Measurements from ENCODE around the gene BORA.
"Not testable (repeated sequence)": the region's sequence is repeated elsewhere in the genome, so short reads cannot be mapped to it uniquely, and the experiment has no call there.

The BORA gene

GRCh38 chr13:72727417-72728289 lies at the start of gene BORA, which contains the start of gene MZT1:
BORA (plus strand) TSS chr13:72727923; CDS start chr13:72728941, 1,018 bp downstream.
MZT1 (minus strand) TSS chr13:72727629; CDS start chr13:72727602, 27 bp downstream.
- peak; percentile 92 for DNase-seq (ENCODE audit: low read depth)

DNA sequence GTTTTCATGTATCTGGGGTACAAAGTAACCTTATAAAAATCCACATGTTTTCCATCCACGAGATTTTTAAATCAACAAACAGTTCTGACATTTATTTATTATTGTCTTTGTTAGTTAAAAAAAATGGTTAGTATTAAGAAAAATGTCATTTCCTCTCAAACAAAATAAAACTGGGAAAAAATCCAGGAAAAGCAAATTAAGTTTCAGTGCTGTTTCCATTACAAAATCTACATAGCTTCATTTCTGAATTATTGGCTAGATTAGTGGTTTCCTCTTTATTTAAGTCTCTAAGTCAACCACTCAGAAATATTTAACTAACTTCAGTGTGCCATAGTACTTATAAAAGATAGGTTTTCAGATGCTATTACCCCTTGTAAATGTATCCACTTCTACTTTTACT lies 49.4 kb upstream of the BORA start:
- DNase-seq (ENCODE audit: low read depth) = no peak

GRCh38 chr13:72680353-72680752 lies 47.4 kb upstream of the BORA start:
- no peak for DNase-seq (ENCODE audit: low read depth)

DNA sequence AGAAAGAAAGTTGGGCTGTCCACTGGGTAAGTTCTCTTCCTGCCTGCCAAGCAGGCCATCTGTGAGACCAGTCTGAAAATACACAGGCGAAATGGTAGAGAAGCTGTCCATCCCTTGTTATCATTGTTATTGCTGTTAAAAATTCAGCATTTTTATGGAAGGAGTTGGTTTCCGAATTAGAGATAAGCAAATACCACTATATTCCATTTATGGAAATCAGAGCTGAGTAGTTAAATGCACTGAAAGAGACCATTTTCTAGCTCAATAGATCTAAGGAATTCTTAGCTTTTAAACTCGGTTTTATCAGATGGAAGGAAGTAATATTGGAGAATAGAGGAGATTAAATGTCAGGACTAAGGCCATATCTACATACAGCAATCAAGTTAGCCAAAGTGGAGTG lies 41.0 kb upstream of the BORA start:
- no peak for DNase-seq (ENCODE audit: low read depth)

GRCh38 chr13:72689181-72689696 lies 38.5 kb upstream of the BORA start:
- DNase-seq (ENCODE audit: low read depth) = no peak

- no peak for DNase-seq (ENCODE audit: low read depth)
Observed at GRCh38 chr13:72692884-72693514, 34.7 kb upstream of the BORA start.

DNA sequence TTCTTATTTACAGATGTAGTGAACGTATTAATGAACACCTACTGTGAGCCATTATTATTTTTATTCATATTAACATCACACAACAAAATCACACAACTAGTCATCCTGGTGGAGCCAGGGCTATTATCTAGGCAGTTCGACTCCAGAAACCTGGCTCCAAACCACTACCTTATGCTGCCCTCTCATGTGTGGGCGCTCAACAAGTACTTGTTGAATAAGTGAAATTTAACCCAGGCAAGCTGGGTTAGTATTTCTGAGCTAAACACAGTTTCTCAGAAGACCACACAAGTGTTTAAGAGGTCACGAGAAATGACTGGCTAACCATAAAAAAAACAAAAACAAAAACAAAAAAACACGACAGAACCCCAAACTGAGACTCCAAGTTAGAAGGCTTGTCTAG lies 33.9 kb upstream of the BORA start:
- no peak for DNase-seq (ENCODE audit: low read depth)

- no peak for DNase-seq (ENCODE audit: low read depth)
Observed at GRCh38 chr13:72694314-72694713, 33.4 kb upstream of the BORA start.

DNA sequence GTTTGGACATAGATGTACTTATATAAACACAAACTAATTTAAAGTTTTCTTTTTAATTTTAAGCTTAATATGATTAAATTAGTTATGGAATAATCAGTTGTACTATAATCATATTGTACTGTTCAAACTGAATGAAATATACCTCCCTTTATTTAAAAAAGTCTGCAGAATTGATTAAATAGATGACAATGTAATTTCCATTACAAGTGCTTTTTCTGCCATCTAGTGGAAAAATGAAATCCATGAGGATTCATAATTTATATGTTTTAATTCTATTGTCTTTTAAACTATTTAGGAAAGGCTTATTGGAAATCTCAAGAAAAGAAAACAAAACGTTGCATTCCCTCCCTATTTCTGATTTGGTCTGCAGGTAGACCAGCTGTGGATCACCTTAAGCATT lies 31.1 kb upstream of the BORA start:
- DNase-seq (ENCODE audit: low read depth) = no peak

- DNase-seq (ENCODE audit: low read depth) = no peak
Observed at GRCh38 chr13:72698164-72698563, 29.6 kb upstream of the BORA start.

DNA sequence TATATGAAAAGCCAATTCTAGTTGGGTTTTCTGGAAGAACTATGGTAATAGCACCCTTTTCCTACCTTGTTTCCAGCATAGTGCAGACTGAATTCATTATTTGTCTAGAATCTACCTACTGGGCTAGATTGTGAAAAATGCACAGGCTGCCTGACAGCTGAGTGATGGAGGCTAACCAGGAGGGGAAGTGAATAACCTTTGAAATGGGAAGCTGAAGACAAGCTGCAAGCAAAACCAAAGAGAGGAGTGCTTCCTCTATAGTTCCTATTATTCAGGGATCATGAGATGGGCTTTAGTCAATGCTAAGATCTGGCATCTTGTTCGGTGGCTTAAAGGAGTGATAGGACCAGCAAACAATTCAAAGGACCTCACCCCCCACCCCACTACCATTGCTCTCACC lies 27.2 kb upstream of the BORA start:
- DNase-seq (ENCODE audit: low read depth) = no peak

GRCh38 chr13:72716776-72717175 lies 10.9 kb upstream of the BORA start:
- no peak for DNase-seq (ENCODE audit: low read depth)

DNA sequence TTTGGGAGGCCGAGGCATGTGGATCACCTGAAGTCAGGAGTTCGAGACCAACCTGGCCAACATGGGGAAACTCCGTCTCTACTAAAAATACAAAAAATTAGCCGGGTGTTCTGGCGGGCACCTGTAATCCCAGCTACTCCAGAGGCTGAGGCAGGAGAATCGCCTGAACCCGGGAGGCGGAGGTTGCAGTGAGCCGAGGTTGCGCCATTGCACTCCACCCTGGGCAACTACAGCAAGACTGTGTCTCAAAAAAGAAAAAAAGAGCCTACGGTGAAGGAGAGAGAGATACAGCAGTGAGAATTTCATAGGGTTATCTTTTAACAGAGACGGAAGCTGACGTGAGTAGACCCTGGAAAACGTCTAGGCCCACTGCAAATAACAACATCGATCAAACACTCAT lies 1.5 kb upstream of the BORA start:
- DNase-seq (ENCODE audit: low read depth) = not testable (repeated sequence)

GRCh38 chr13:72726726-72727416 lies 852 bp upstream of the BORA start:
- peak; percentile 21 for DNase-seq (ENCODE audit: low read depth)

GRCh38 chr13:72728290-72728605 lies 525 bp downstream of the BORA start:
- no peak for DNase-seq (ENCODE audit: low read depth)

- DNase-seq (ENCODE audit: low read depth) = no peak
Observed at GRCh38 chr13:72737033-72737432, 9.3 kb downstream of the BORA start.

- DNase-seq (ENCODE audit: low read depth) = no peak
Observed at GRCh38 chr13:72740015-72740414, 12.3 kb downstream of the BORA start.

DNA sequence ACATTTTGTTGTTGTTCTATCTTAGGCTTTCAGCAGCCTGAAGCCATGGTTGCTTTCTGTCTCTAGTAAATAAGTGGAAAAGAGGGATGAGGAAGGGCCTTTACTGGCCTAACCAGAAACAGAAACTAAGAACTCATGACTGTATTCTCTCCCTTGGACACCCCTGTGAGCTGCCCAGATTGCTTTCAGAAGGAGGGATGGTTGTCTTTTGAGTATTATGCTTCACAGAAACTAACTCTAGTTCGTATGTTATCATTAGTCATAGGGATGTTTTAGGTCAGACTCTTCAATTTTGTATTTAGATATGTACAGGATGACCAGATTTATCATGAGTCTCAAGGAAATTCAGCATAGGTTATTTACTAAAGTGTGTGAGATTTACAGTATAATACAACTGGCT lies 17.5 kb downstream of the BORA start:
- DNase-seq (ENCODE audit: low read depth) = no peak

- DNase-seq (ENCODE audit: low read depth) = no peak
Observed at GRCh38 chr13:72751220-72751619, 23.5 kb downstream of the BORA start.

DNA sequence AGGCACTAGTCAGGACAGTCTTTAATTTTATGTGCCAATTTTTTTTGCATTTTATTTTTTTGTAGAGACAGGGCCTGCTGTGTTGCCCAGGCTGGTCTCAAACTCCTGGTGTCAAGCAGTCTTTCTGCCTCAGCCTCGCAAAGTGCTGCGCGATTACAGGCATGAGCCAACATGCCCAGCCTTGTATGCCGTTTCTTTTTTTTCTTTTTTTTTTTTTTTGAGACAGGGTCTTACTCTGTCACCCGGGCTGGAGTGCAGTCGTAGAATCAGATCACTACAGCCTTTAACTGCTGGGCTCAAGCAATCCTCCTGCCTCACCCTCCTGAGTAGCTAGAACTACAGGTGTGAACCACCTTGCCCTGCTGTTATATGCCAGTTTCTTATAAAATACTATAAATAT lies 26.4 kb downstream of the BORA start:
- DNase-seq (ENCODE audit: low read depth) = no peak

- DNase-seq (ENCODE audit: low read depth) = no peak
Observed at GRCh38 chr13:72757792-72758535, 30.2 kb downstream of the BORA start.

DNA sequence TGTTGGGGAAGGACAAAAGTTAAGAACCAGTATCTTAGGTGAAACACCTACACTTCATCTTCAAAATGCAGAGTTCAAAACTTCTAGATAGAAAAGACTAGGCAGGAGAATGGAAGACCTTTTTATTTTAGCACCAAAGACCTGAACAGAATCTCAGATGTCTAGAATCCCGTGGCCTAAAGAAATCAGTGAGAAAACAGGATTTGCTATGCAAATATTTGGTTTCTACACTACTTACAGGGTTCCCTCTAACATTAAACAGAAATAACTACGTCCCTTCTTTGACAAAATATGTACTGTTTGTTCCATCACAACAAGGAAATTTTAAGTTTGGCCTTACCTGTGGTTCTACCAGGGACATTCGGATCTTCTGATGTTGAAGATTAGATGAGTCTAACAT lies 32.5 kb downstream of the BORA start:
- no peak for DNase-seq (ENCODE audit: low read depth)

Measured in activated T-helper 9 cell treated with anti-CD3 and anti-CD28 coated beads, Interleukin-2, amount 50 U/mL, for 16 hours (primary cell).